ENCODE data around the gene CYBC1. TPM values are rescaled to one million over a fixed set of nuclear protein-coding genes. Genes with fewer than 3 reads are reported as not detected.

CYBC1 gene
- total RNA-seq, 8 experiments from 2014 or later = 32.0 to 68.0 (median 52.0) TPM

DNA sequence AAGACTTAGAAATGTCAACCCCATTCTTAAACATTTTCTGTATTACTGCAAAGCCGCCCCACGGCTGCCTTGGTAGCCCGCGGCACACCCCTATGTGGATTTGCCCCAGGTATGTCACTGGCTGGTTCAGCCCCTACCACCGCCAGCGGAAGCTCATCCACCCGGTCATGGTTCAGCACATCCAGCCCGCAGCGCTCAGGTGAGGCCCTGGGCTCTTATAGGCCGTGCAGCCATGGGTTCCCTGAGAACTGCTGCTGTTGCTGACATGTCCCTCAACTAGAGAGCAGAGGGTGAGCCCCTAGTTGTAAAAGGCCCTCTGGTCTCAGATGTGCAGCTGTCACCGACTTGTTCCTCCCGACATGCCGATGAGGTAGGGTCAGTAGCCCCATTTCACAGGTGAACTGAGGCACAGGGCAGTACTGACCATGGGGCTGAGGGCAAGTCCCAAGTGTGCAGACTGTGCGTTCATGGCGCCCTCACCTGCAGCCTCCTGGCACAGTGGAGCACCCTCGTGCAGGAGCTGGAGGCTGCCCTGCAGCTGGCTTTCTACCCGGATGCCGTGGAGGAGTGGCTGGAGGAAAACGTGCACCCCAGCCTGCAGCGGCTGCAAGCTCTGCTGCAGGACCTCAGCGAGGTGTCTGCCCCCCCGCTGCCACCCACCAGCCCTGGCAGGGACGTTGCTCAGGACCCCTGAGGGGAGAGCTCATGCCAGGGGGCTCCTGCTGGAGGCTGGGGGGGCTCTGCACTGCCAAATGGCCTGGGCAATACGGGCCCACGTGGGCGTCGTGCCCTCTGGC lies 8.7 kb downstream of the CYBC1 start:
- no peak for ATAC-seq (replicated peaks in 6 of 8)
- Histone ChIP-seq H3K4me1 (replicated peaks in 1 of 2) (no peaks in the 10 kb centered on the region), H3K4me3 (no peak overlapping the region), H3K27ac (no peak overlapping the region)
- 70 to 100% (median 81%) methylated on average over 1 to 4 of the region's 27 CpGs; no CpG with 5 or more reads in 6 of the 10 experiments for WGBS, 10 experiments
- in situ Hi-C loops (cut with MboI; ENCODE audit: low pct_unique_long_range_greater_than_20kb in 2 of 9, low sequenced_read_pairs in 9 of 9, unreplicated experiment in 9 of 9) = no loop called here

DNA sequence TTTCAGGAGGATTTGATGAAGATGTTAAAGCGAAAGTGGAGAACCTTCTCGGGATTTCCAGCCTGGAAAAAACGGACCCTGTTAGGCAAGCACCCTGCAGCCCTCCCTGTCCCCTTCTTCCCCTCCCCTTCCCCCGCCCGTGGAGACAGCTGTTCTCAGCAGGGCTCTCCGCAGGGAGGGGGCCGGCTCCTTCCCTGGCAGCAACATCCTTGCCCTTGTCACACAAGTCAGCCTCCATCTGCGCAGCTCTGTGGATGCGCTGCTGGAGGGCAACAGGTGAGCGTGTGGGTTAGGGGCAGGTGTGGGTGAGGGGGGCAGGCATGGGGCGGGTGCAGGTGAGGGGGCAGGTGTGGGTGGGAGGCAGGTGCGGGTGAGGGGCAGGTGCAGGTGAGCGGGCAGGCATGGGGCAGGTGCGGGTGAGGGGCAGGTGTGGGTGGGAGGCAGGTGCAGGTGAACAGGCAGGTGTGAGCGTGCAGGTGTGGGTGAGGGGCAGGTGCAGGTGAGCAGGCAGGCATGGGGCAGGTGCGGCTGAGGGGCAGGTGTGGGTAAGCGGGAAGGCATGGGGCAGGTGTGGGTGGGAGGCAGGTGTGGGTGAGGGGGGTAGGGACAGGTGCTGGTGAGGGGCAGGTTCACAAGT lies 9.4 kb downstream of the CYBC1 start:
- H3K27ac ChIP-seq = no peak overlapping the region
- no peak overlapping the region for H3K4me3 ChIP-seq
- in situ Hi-C loops (cut with MboI; ENCODE audit: low pct_unique_long_range_greater_than_20kb in 2 of 9, low sequenced_read_pairs in 9 of 9, unreplicated experiment in 9 of 9) = no loop called here
- ATAC-seq (replicated peaks in 6 of 8) = peak in 2 of 8 experiments; percentile 14
- no peaks in the 10 kb centered on the region for H3K4me1 ChIP-seq (replicated peaks in 1 of 2)
- 52% methylated on average over 3 of the region's 17 CpGs; no CpG with 5 or more reads in 9 of the 10 experiments for WGBS, 10 experiments

DNA sequence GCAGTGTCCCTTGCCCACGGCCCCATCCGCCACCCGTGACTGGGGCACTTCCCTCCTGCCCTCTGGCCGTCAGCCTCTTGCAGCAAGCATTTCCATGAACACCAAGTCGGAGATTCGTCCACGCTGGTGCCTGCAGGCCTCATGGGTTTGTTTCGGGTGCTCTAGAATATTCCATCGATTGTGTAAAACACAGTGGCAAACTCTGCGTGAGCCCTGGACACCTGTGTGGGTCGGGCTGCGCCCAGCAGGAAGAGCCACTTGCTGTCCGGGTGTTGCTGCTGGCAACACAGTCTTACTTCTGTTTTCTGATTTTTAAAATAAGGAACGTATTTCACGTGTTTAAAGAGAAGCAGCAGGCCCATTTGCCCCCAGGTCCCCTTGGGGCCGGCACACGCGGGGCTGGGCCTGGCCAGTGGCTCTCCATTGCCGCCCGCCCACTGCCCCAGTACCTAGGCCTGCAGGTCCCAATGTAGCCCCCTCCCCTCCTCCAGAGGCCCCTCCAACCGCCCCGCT lies 10.0 kb downstream of the CYBC1 start:
- no peak for ATAC-seq (replicated peaks in 6 of 8)
- in situ Hi-C loops (cut with MboI; ENCODE audit: low pct_unique_long_range_greater_than_20kb in 2 of 9, low sequenced_read_pairs in 9 of 9, unreplicated experiment in 9 of 9) = no loop called here
- Histone ChIP-seq H3K4me3 (no peak overlapping the region), H3K4me1 (replicated peaks in 1 of 2) (no peaks in the 10 kb centered on the region), H3K27ac (no peak overlapping the region)
- 78 to 100% (median 100%) methylated on average over 1 to 8 of the region's 22 CpGs; no CpG with 5 or more reads in 5 of the 10 experiments for WGBS, 10 experiments

DNA sequence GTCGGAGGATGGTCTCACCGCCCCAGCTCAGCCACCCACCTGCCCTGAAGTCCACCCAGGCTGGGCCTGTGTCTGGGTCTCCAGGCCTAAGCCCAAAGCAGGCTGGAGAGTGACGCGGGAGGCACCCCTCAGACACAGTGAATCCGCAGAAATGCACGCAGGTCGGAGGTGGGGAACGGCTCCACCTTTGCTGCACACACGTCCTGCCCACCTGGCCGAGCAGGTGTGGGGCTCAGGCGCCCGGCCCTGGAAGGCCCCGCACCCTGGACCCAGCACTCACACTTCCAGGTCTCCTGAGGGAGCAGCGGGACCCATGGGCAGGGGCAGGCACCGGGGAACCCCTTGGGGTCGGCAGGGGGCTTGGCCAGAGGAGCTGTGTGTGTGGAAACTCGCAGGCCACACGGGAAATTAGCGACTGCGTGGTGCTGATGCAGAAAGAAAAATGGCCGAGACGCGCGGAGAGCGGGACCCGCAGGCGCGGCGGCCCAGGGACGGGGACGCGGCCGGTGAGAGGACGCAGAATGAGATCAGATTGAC lies 10.7 kb downstream of the CYBC1 start:
- WGBS, 10 experiments = 96% methylated on average over 5 to 13 of the region's 34 CpGs; no CpG with 5 or more reads in 8 of the 10 experiments
- in situ Hi-C loops (cut with MboI; ENCODE audit: low pct_unique_long_range_greater_than_20kb in 2 of 9, low sequenced_read_pairs in 9 of 9, unreplicated experiment in 9 of 9) = no loop called here
- no peak for ATAC-seq (replicated peaks in 6 of 8)
- Histone ChIP-seq H3K27ac (no peak overlapping the region), H3K4me3 (no peak overlapping the region), H3K4me1 (replicated peaks in 1 of 2) (no peaks in the 10 kb centered on the region)

DNA sequence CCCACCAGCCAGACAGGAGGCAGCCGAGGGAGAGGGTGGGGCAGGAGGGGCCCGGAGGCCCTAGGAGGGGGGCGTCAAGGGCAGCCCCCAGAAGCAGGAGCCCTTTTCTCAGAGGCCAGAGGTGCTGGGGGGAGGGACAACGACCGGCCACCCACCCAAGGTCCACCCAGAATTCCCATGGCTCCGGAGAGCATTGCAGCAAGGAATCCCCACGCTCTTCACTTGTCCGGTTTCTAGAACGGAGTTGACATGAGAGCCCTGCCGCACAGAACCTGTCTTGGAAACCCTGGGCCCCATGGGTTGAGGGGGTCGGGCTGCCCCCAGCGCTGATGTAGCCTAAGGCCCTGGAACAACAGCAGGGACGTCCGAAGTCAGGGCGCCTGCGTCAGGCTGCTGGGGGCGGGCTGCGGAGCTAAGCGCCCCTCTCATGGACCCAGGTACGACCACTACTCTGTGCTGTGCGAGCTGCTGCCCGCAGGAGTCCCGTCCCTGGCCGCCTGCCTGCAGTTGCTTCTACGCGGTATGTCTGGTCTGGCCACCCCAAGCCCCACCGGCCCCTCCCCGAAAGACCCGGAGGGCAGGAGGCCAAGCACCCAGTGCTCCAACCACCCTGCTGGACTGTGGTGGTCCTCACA lies 11.2 kb downstream of the CYBC1 start:
- peak in 1 of 8 experiments; percentile 1 for ATAC-seq (replicated peaks in 6 of 8)
- no peaks in the 10 kb centered on the region for H3K4me1 ChIP-seq (replicated peaks in 1 of 2)
- no peak overlapping the region for H3K27ac ChIP-seq
- in situ Hi-C loops (cut with MboI; ENCODE audit: low pct_unique_long_range_greater_than_20kb in 2 of 9, low sequenced_read_pairs in 9 of 9, unreplicated experiment in 9 of 9) = no loop called here
- WGBS, 10 experiments = 100% methylated on average over 1 of the region's 29 CpGs; no CpG with 5 or more reads in 9 of the 10 experiments
- no peak overlapping the region for H3K4me3 ChIP-seq

DNA sequence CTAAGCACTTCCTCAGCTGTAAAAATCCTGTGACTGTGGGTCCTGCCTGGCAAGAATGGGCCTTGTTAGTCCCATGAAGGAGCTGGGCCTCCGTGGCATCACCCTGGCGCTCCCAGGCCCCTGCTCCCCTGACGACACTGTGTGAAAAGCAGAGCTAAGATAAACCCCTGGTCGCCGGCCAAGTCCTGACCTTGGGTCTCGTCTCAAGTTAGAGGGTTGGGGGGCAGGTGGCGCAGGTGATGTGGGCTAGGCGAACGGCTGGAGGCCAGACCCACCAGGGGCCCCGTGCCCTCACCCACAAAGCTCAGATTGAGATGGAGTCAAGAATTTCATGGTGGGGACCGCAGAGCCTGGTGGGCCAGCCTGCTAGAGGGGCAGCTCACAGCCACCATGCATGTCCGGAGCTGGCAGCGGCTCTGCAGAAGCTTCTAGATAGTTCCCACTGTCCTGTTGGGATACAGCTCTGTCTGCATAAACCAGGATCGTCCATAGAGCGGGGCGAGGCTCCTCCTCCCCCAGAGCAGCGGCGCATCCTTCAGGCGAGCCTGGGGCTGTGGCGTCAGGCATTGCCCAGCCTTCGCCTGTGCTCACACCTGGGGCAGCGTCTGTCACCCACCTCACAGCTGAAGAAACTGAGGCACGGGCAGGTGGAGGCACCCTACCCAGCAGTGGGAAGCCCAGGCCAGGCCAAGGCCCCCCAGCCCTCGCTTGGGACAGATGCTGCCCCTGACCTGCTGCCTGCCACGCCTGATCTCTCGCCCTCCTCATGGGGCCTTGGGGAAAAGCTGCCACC lies 12.0 kb downstream of the CYBC1 start:
- no peak overlapping the region for H3K4me3 ChIP-seq
- in situ Hi-C loops (cut with MboI; ENCODE audit: low pct_unique_long_range_greater_than_20kb in 2 of 9, low sequenced_read_pairs in 9 of 9, unreplicated experiment in 9 of 9) = no loop called here
- ATAC-seq (replicated peaks in 6 of 8) = peak in 1 of 8 experiments; percentile 4
- no peak overlapping the region for H3K27ac ChIP-seq
- no peaks in the 10 kb centered on the region for H3K4me1 ChIP-seq (replicated peaks in 1 of 2)
- WGBS, 10 experiments = 40 to 100% (median 96%) methylated on average over 1 to 7 of the region's 26 CpGs; no CpG with 5 or more reads in 5 of the 10 experiments

DNA sequence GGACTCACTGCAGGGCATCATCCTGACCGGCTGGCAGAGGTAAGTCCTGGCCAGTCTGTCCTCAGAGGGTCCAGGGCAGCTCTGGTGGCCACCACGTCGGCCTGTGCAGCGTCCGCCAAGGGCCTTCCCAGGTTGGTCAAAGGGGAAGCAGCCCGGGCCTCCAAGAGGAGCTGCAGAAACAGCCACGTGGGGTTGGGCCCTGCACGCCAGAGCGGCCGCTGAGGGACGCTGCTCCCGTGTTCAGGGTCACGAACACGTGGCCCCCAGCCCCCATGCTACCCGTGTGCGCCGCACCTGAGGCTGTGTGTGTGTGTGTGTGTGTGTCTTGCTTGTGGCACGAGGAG lies 13.3 kb downstream of the CYBC1 start:
- WGBS, 10 experiments = 100% methylated on average over 5 of the region's 18 CpGs; no CpG with 5 or more reads in 9 of the 10 experiments
- in situ Hi-C loops (cut with MboI; ENCODE audit: low pct_unique_long_range_greater_than_20kb in 2 of 9, low sequenced_read_pairs in 9 of 9, unreplicated experiment in 9 of 9) = no loop called here

DNA sequence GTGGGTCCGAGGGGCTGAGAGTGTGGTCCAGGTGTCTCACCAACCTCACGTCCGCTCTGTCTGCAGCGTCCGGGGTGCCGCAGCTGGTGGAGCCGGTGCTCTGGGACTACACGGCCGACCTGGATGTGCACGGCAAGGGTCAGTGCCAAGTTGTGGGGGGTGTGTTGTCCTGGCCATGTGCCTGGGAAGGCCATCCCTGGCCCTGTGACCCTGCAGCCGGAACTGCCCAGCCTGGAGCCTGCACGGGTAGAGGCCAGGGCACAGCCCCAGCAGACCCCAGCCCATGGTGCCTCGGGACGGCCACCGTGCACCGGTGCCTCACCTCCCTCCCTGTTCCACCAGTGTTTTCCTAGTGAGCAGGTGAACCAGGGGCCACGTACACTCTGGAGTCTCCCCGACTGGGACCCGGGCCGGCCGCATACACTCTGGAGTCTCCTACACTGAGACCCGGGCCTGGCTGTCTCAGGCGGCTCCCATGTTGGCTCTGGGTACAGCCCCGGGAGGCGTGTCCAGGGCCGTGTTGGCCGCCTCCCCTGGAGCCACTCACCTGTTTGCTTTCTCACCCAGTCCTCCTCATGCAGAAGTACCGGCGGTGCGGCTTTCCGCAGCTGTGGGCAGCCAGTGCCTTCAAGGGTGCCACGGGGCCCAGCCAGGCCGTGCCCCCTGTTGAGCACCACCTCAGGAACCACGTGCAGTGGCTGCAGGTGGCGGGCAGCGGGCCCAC lies 13.8 kb downstream of the CYBC1 start:
- H3K27ac ChIP-seq = no peak overlapping the region
- in situ Hi-C loops (cut with MboI; ENCODE audit: low pct_unique_long_range_greater_than_20kb in 2 of 9, low sequenced_read_pairs in 9 of 9, unreplicated experiment in 9 of 9) = no loop called here
- ATAC-seq (replicated peaks in 6 of 8) = peak in 2 of 8 experiments; percentile 14
- WGBS, 10 experiments = 70 to 100% (median 97%) methylated on average over 1 to 6 of the region's 36 CpGs; no CpG with 5 or more reads in 5 of the 10 experiments
- no peak overlapping the region for H3K4me3 ChIP-seq
- no peaks in the 10 kb centered on the region for H3K4me1 ChIP-seq (replicated peaks in 1 of 2)

More for the DNA sequence above, 13.3 kb downstream of the CYBC1 start:
- no peak overlapping the region for H3K27ac ChIP-seq
- H3K4me3 ChIP-seq = no peak overlapping the region
- no peaks in the 10 kb centered on the region for H3K4me1 ChIP-seq (replicated peaks in 1 of 2)
- ATAC-seq (replicated peaks in 6 of 8) = no peak

DNA sequence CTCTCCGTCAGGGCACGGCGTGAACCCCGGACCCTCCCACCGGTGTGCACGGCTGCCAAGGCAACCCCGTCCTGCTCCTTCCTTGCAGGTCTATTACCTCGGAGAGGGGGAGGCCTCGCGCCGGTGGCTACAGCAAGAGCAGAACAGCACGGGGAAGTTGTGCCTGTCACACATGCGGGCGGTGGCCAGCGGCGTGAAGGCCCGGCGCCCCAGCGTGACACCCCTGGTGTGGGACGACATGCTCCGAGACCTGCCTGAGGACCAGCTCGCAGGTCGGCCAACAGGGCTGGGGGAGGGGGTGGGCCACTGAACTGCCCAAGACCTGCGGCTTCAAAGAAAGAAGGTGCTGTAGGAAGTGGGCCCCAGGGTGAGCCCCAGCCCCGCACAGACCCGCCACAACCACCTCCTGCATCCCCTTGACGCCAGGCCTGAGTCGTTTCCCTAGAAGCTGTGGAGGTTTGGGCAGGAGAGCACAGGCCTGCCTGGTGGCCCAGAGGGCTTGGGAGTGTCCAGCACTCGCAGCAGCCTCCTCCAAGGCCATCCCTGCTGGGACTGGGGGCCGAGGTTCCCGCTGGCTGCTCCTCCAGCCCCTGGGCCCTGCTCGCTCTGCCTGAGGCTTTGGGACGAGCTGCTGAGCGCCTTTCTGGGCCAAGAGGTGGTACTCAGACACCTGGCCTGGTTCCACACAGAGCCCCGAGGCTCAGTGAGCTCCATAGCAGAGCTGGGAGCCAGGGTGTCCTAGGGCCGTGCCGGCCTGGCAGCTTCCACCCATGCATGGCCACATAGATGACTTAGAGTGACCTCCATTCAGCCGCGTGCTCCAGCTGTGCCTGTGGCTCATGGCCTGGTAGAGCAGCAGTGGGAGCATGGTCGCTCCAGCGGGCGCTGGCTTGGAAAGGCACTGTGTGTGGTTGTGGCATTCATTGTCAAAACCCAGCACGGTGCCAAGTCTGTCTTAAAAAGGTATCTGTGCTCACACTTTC lies 14.7 kb downstream of the CYBC1 start:
- in situ Hi-C loops (cut with MboI; ENCODE audit: low pct_unique_long_range_greater_than_20kb in 2 of 9, low sequenced_read_pairs in 9 of 9, unreplicated experiment in 9 of 9) = no loop called here
- WGBS, 10 experiments = 40 to 100% (median 95%) methylated on average over 1 to 8 of the region's 43 CpGs; no CpG with 5 or more reads in 2 of the 10 experiments
- Histone ChIP-seq H3K27ac (no peak overlapping the region), H3K4me3 (no peak overlapping the region), H3K4me1 (replicated peaks in 1 of 2) (no peaks in the 10 kb centered on the region)
- ATAC-seq (replicated peaks in 6 of 8) = peak in 1 of 8 experiments; percentile 8

DNA sequence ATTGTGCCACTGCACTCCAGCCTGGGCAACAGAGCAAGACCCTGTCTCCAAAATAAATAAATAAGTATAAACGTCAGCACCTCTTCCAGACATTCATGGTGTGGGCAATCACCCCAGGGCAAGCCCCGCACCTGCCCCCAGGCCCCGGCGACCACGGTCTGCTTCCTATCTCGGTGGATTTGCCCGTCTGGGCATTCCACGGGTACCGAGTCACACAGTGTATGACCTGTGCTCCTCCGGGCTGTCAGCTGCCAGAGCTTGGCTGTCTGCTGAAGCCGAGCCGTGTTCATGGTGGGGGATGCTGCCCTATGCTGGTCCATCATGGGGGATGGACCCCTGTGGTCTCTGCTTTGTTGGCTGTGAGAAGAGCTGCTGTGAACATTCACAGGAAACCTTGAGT lies 15.4 kb downstream of the CYBC1 start:
- H3K4me3 ChIP-seq = no peak overlapping the region
- no peak overlapping the region for H3K27ac ChIP-seq
- 74% methylated on average over 6 of the region's 12 CpGs; no CpG with 5 or more reads in 9 of the 10 experiments for WGBS, 10 experiments
- no peaks in the 10 kb centered on the region for H3K4me1 ChIP-seq (replicated peaks in 1 of 2)
- in situ Hi-C loops (cut with MboI; ENCODE audit: low pct_unique_long_range_greater_than_20kb in 2 of 9, low sequenced_read_pairs in 9 of 9, unreplicated experiment in 9 of 9) = no loop called here
- no peak for ATAC-seq (replicated peaks in 6 of 8)

DNA sequence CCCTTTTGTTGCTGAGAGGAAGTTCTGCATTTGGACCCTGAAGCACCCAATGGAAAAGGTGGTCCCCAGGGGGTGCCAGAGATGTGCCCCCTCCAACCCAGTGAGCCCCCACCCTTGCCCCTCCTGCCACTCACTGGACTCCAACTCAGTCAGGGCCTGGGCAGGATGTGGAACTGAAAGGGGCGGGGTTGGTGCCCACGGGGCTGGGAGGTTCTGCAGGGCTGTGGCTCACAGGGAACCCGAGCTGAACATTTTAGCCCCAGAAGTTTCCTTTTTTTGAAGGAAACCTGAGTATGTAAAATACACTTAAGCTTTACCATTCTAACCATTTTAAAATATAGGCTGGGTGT lies 16.4 kb downstream of the CYBC1 start:
- ATAC-seq (replicated peaks in 6 of 8) = peak in 3 of 8 experiments; percentile 19 to 54 (median 50)
- in situ Hi-C loops (cut with MboI; ENCODE audit: low pct_unique_long_range_greater_than_20kb in 2 of 9, low sequenced_read_pairs in 9 of 9, unreplicated experiment in 9 of 9) = no loop called here
- no peak overlapping the region for H3K27ac ChIP-seq
- no CpG with 5 or more reads among the region's 3 CpGs for WGBS, 10 experiments
- H3K4me3 ChIP-seq = no peak overlapping the region
- no peaks in the 10 kb centered on the region for H3K4me1 ChIP-seq (replicated peaks in 1 of 2)

Measured in motor neuron (in vitro differentiated cells).